HG03558 (cell line): ENCODE data around the gene ADORA2A.

Experiments
- ATAC-seq: cut with Tn5 transposase; IDR thresholded peaks from one replicate; pipeline ENCODE4 v1.9.1; 2021; ENCODE audit warnings: moderate number of reproducible peaks; ENCODE audit not compliant: unreplicated experiment; ENCODE audit errors: extremely low read depth

The ADORA2A gene

DNA sequence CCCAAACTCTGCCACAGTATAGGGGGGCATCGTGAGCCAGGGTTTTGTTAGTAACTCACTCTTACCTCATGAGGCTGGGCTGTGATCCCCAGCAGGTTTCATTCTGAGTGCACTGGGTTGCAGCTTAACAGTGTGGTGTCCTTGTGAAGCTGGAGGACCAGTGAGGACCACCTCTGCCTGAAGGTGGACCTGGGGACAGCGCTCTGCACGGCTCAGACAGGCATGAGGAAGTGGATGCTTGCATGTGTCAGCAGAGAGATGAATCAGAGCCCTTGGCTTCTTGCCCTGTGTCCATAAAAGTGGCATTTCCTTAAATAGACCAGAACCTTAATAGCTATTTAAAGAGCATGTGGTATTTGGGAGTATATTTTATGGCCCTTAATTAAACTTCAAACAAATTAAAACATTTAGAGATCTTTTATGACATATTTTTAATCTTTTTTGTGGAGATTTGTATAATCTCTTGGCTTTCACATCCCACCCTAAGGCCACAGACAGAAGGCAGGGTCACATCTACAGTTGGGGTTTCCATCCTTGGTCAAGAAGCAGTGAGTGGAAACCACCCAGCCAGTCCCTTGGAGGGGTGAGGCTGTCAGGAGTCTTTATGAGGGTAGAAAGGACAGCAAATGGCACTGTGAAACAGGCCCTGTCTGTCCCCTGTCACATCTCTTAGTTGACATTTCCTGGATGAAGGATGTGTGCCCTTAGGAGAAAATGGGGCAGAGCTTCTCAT lies 24.8 kb upstream of the ADORA2A start:
- no peak for ATAC-seq

DNA sequence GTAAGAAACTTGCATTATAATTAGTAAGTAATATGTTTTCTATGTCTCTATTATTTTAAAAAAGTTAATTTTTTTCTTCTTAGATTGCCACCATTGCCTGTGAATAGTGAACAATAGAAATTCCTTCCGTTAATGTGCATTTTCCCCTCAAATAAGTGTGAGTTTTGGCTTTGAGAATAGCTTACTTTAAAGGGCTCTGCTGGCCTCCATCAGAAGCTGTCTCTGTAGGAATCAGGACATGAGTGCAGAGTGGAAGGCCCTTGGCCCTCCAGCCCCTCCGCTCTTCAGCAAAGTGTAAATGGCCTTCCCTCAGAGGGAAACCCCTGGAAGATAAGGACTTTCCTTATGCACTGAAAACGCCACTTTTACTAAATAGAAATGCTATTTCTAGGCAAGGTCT lies 24.1 kb upstream of the ADORA2A start:
- no peak for ATAC-seq

- ATAC-seq, result no peak
Observed at GRCh38 chr22:24404561-24405275, 22.7 kb upstream of the ADORA2A start.

- ATAC-seq, result no peak
Observed at GRCh38 chr22:24405631-24406321, 21.6 kb upstream of the ADORA2A start.

GRCh38 chr22:24406322-24407277 lies 20.8 kb upstream of the ADORA2A start:
- ATAC-seq, result no peak

DNA sequence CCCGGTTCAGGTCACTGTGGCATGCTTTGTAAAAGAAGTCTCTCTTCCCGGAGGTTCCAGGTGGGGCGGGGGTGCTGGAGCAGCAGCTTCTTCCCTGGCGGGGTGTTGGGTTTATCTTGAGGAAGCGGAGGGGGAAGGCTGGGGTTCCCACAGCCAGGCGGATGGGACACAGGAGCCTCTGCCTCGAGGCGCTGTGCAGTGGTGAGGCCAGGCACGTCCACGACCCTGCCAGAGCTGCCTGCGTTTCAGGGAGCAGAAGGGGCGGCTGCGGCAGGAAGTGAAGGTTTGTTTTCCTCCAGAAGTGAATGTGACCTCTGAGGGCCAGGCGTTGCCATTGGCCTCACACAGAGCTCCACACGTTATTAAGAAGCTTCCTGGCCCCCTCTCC lies 20.1 kb upstream of the ADORA2A start:
- ATAC-seq, result no peak

GRCh38 chr22:24407884-24408283 lies 19.5 kb upstream of the ADORA2A start:
- ATAC-seq, result no peak

- ATAC-seq, result no peak
Observed at GRCh38 chr22:24408630-24409029, 18.8 kb upstream of the ADORA2A start.

- ATAC-seq, result no peak
Observed at GRCh38 chr22:24409707-24410106, 17.7 kb upstream of the ADORA2A start.

- ATAC-seq, result no peak
Observed at GRCh38 chr22:24410110-24410856, 17.1 kb upstream of the ADORA2A start.

GRCh38 chr22:24411256-24412004 lies 16.0 kb upstream of the ADORA2A start:
- no peak for ATAC-seq

DNA sequence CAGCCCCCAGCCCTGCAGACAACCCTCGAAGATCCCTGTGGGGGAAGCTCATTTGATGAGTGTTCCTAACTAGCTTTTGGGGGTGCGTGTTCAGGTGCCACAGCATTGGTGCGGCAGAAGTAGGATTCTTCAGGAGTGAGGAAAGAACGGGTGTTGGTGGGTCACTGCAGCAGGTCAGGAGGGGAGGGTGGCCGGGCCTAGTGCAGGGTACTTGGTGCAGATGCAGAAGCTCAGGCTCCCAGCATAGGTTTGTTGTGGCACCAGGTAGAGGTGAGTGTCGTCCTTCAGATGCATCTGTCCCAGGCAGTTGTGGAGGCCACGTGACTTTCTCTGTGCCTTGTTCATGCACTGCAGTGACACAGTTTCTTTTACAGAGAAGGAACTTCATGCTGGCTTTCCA lies 15.1 kb upstream of the ADORA2A start:
- no peak for ATAC-seq

DNA sequence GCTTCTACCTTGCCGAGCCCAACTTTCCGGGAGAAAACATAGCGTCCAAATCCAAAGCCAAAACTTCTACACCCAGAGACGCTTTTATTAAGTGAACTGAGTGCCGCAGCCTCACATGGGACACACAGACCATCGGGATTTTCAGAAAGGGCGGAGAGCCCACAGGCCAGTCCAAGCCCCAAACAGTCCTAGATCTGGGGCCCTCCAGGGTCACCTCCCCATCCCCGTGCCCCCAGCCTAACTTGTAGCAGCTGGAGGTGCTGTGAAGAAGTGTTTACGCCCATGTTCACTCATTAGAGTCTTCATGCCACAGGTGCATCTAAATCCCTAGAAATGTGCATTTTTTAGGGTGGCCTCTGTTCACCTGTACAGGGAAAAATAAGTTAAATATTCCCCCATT lies 14.1 kb upstream of the ADORA2A start:
- no peak for ATAC-seq

GRCh38 chr22:24413736-24414385 lies 13.5 kb upstream of the ADORA2A start:
- ATAC-seq, result no peak

GRCh38 chr22:24414523-24414922 lies 12.9 kb upstream of the ADORA2A start:
- ATAC-seq, result no peak

DNA sequence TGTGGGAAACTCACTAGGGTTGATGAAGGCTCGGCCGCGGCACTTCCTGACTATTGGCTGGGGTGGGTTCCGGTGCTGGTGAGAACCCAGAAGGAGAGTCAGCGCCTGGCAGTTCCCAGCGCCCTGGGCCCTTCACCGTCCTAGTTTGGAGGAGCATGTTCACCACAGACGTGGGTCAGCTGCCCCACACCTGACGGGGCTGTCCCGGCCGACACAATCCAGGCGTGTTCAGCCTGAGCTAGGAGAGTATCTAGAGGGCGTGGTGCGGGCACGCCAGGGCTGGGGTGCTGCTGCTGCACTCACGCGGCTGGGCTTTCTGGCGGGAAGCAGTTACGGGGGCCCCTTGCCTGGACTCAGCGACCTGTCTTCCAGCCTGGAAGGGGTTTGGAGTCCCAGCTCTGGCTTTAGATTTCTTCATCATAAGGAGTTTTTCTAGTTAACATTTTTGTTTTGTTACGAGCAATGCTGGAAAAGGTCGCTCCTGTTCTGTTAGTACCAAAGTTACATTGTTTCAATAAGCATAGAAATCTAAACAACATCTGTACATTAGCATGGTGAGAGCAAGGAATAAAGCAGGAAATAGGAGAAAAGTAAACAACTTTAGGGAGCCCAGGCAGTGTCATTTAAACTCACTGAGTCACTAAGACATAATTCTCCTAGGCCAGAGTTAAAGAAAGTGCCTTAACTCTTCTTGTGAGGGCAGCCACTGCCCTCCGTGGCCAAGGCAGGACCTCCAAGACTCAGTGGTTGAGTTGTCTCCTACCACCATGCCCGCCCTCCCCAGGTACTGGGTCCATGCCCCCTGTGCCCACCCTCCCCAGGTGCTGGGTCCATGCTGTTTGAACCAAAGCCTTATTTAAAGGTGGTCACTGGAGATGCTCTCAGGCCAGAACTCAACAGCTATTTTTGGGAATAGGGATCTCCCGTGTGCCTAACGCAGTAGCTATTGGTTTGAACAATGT lies 12.1 kb upstream of the ADORA2A start:
- no peak for ATAC-seq

DNA sequence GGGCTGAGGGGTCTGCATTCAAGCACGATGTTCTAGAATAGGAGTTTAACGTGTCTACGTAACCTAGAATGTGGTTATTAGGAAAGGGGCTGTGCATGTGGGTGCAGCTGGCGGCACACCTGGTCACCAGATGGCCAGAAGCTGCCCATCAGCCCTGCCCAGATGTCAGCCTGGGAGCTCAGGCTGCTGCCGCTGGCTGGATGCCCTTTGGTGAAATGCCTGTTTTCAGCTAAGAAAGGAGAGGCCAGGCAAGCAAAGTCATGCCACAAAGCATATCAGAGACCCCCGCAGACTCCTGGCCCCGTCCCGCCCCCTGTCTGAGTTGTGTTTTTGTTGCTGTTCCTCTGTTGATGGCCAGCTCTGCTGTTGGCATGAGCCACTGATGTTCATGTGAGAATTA lies 11.3 kb upstream of the ADORA2A start:
- no peak for ATAC-seq
